GM12878 (cell line): ENCODE results near the gene JAKMIP1. TPM values are rescaled to one million over a fixed set of nuclear protein-coding genes. Genes with fewer than 3 reads are reported as not detected.

Source experiments
- ATAC-seq: fragments of 200-7000 bp; cut with Tn5 transposase; 3 replicates; pipeline ENCODE4 v1.9.1; 2020; ENCODE audit warnings: mild to moderate bottlenecking, moderate library complexity
- BruUV-seq: library from RNA; stranded (reverse); fragments of 400-500 nt; replicated peaks from 2 replicates; lab custom pipeline; 2021; lab: Mats Ljungman, UMichigan
- CTCF ChIA-PET: fragments of 300-600 bp; sonication (Branson Sonifier 250); formaldehyde crosslinking; extraction: SDS; loops from one replicate; lab custom pipeline; 2021; ENCODE audit warnings: inconsistent platforms; lab: Yijun Ruan, JAX
- POLR2A ChIA-PET: fragments of 350-600 bp; formaldehyde crosslinking; extraction: SDS; loops from one replicate; lab custom pipeline; 2021; ENCODE audit warnings: inconsistent platforms; lab: Charles Lee
- RAD21 ChIA-PET: fragments of 300-600 bp; sonication (Branson Sonifier 250); formaldehyde crosslinking; loops from one replicate; lab custom pipeline; 2023; ENCODE audit warnings: antibody characterized with exemption; ENCODE audit not compliant: unreplicated experiment; lab: Charles Lee
- SMC1A ChIA-PET: fragments of 300-600 bp; sonication (Branson Sonifier 250); formaldehyde crosslinking; loops from one replicate; lab custom pipeline; 2023; ENCODE audit not compliant: unreplicated experiment, uncharacterized antibody; lab: Charles Lee
- DNase-seq: peaks from one replicate; pipeline ENCODE4 v3.0.0-alpha.2; 2011; ENCODE audit warnings: low read depth, low spot score
- FAIRE-seq: peaks from 3 replicates; lab custom pipeline; 2011; peaks lifted over from hg19 to GRCh38; lab: Jason Lieb, UNC
- H2AFZ ChIP-seq: 2 replicates; pipeline ENCODE4 v1.6.0; 2011; ENCODE audit warnings: low read depth, low read length, control low read depth; ENCODE audit not compliant: control insufficient read depth
- H3K27ac ChIP-seq: 2 replicates; pipeline ENCODE4 v1.5.1; 2011; ENCODE audit warnings: control low read depth; ENCODE audit not compliant: control insufficient read depth, insufficient read depth
- H3K27me3 ChIP-seq, 2 experiments: replicated peaks in 1 of 2; 2 replicates each; pipeline versions ENCODE4 v1.6.0 to v1.6.1; 2011; ENCODE audit warnings: low read length in 1 of 2; ENCODE audit not compliant: control insufficient read depth in 2 of 2, insufficient read depth in 2 of 2
- H3K36me3 ChIP-seq, 2 experiments: 2 replicates each; pipeline ENCODE4 v1.5.1; 2011; ENCODE audit warnings: low read length in 1 of 2; ENCODE audit not compliant: control insufficient read depth in 2 of 2, insufficient read depth in 2 of 2
- H3K4me1 ChIP-seq: 2 replicates; pipeline ENCODE4 v1.6.1; 2011; ENCODE audit warnings: mild to moderate bottlenecking, low read length, moderate library complexity, mixed read lengths; ENCODE audit not compliant: control insufficient read depth, insufficient read depth
- H3K4me2 ChIP-seq: 2 replicates; pipeline ENCODE4 v1.6.0; 2011; ENCODE audit warnings: control low read depth; ENCODE audit not compliant: control insufficient read depth, insufficient read depth
- H3K4me3 ChIP-seq: fragments of 200-600 bp; sonication (generic); 2 replicates; pipeline ENCODE4 v1.5.1; 2016
- H3K79me2 ChIP-seq: 2 replicates; pipeline ENCODE4 v1.6.0; 2011; ENCODE audit warnings: low read length; ENCODE audit not compliant: control insufficient read depth, insufficient read depth
- H3K9ac ChIP-seq: 2 replicates; pipeline ENCODE4 v1.8.0; 2011; ENCODE audit warnings: low read length, control low read depth, mixed read lengths; ENCODE audit not compliant: control insufficient read depth, insufficient read depth
- H3K9me3 ChIP-seq: replicated peaks from 3 replicates; pipeline ENCODE4 v1.5.1; 2011; ENCODE audit warnings: mild to moderate bottlenecking, low read length; ENCODE audit not compliant: control insufficient read depth, insufficient read depth
- H4K20me1 ChIP-seq: 2 replicates; pipeline ENCODE4 v1.6.0; 2011; ENCODE audit not compliant: control insufficient read depth, insufficient read depth
- BRCA1 ChIP-seq: IDR thresholded peaks from 2 replicates; pipeline ENCODE4 v1.6.1; 2011; ENCODE audit warnings: low read depth, low read length, improper control_type of control experiment
- CEBPB ChIP-seq, 2 experiments: fragments of 150-350 bp in 1 of 2; IDR thresholded peaks; 2 replicates each; pipeline ENCODE4 v1.6.1; 2012 to 2014; ENCODE audit warnings: low read depth in 2 of 2, low read length in 2 of 2, borderline replicate concordance in 1 of 2, inconsistent platforms in 1 of 2
- E2F8 ChIP-seq: fragments of 450-650 bp; IDR thresholded peaks from 2 replicates; pipeline ENCODE4 v1.6.1; 2018; ENCODE audit warnings: mild to moderate bottlenecking, low read depth, moderate library complexity; ENCODE audit not compliant: partially characterized antibody
- JUNB ChIP-seq: IDR thresholded peaks from 2 replicates; pipeline ENCODE4 v1.6.1; 2016; ENCODE audit warnings: antibody characterized with exemption, mild to moderate bottlenecking
- MAX ChIP-seq: IDR thresholded peaks from 2 replicates; pipeline ENCODE4 v1.6.1; 2012; ENCODE audit warnings: low read depth, low read length, improper control_type of control experiment
- NR2C2 ChIP-seq: IDR thresholded peaks from 2 replicates; pipeline ENCODE4 v1.6.1; 2011; ENCODE audit warnings: borderline replicate concordance, low read depth; ENCODE audit not compliant: control insufficient read depth, insufficient read length
- RBBP5 ChIP-seq: fragments of 200-600 bp; sonication (generic); conservative IDR thresholded peaks from 2 replicates; pipeline ENCODE4 v1.6.1; 2016
- SIN3A ChIP-seq: IDR thresholded peaks from 2 replicates; pipeline ENCODE4 v1.6.1; 2012; ENCODE audit warnings: low read depth, low read length, improper control_type of control experiment
- SKIL ChIP-seq: fragments of 450-650 bp; IDR thresholded peaks from 2 replicates; pipeline ENCODE4 v1.6.1; 2017; ENCODE audit warnings: mild to moderate bottlenecking, low read depth, inconsistent platforms; ENCODE audit not compliant: poor library complexity, severe bottlenecking
- STAT3 ChIP-seq: IDR thresholded peaks from 2 replicates; pipeline ENCODE4 v1.6.1; 2011; ENCODE audit warnings: low read depth, low read length, improper control_type of control experiment
- SUZ12 ChIP-seq: fragments of 200-600 bp; sonication (generic); IDR thresholded peaks from one replicate; pipeline ENCODE4 v1.6.1; 2018; ENCODE audit warnings: antibody characterized with exemption, mild to moderate bottlenecking; ENCODE audit not compliant: unreplicated experiment
- WRNIP1 ChIP-seq: IDR thresholded peaks from 2 replicates; pipeline ENCODE4 v1.6.1; 2011; ENCODE audit warnings: low read depth, low read length, improper control_type of control experiment, borderline replicate concordance
- WGBS: methylation state at CpG from one replicate; pipeline ENCODE4 v1.1.6; 2016; ENCODE audit warnings: low lambda C conversion rate; ENCODE audit not compliant: insufficient replicate concordance, insufficient coverage; ENCODE audit errors: missing lambda C conversion rate; 5-methylcytosine and 5-hydroxymethylcytosine counted together
- in situ Hi-C: fragments of 300-500 bp; cut with MboI; formaldehyde crosslinking; loops from 9 replicates; pipeline ENCODE4 v1.14.3; 2018; ENCODE audit warnings: mixed read lengths
- intact Hi-C: fragments of 100-400 bp; cut with micrococcal nuclease; formaldehyde crosslinking; loops from one replicate; pipeline ENCODE4 v1.14.2; 2022; ENCODE audit not compliant: unreplicated experiment
- polyA plus RNA-seq, 11 experiments: library from polyadenylated mRNA; depleted of rRNA in 4 of 11; unstranded in 6 of 11; stranded (reverse) in 5 of 11; fragments of >200 nt; fragmentation: Nextera tagmentation in 4 of 11; fragmentation: Illumina TruSeq in 1 of 11; extraction: Ambion mirVana in 4 of 11; extraction: Trizol in 1 of 11; gene quantifications; 1 replicate in 1 of 11; 2 replicates in 10 of 11; pipeline versions ENCODE4 v1.2.1 to v1.2.3, GENCODE V29; 2011 to 2016; ENCODE audit warnings: inconsistent platforms in 2 of 11, missing spikeins in 2 of 11, low read depth in 1 of 11
- total RNA-seq, 4 experiments: library from RNA; depleted of rRNA in 3 of 4; stranded (reverse); fragments of >200 nt in 3 of 4; fragmentation: Illumina TruSeq in 1 of 4; extraction: Trizol in 1 of 4; gene quantifications; 2 replicates each; pipeline versions ENCODE4 v1.2.1 to v1.2.3, GENCODE V29; 2013 to 2021

Gene JAKMIP1
- total and polyA plus RNA-seq, 10 of the 15 experiments (the other 5 are each of a cell fraction or from before 2014, with no cell fraction given), result 0.52 to 16.7 (median 12.3) TPM

- TF ChIP-seq NR2C2, result no peak
Measured at GRCh38 chr4:6125103-6125651, 75.2 kb downstream of the JAKMIP1 start (continued).

- no TSS peak for BruUV-seq
Measured at GRCh38 chr4:6124386-6125102, 75.8 kb downstream of the JAKMIP1 start.

More at GRCh38 chr4:6124386-6125102, 75.8 kb downstream of the JAKMIP1 start:
- TF ChIP-seq SUZ12, result no peak
- no peak for TF ChIP-seq BRCA1
- TF ChIP-seq CEBPB (IDR thresholded peaks at IDR 0.05; ENCODE audit: borderline replicate concordance in 1 of 2, low read depth in 2 of 2, low read length in 2 of 2), result no peak
- TF ChIP-seq E2F8, result no peak
- TF ChIP-seq STAT3, result no peak
- no peak for TF ChIP-seq JUNB
- TF ChIP-seq RBBP5, result no peak
- no peak for TF ChIP-seq WRNIP1
- no peak for TF ChIP-seq SKIL
- TF ChIP-seq MAX, result no peak
- TF ChIP-seq SIN3A, result no peak
- ChIA-PET POLR2A (no interaction called here), SMC1A (no interaction called here), RAD21 (no interaction called here), CTCF (no interaction called here)
- in situ Hi-C loops, result no loop called here
- no peaks in the 10 kb centered on the region for H4K20me1 ChIP-seq
- ATAC-seq, result no peak
- H3K4me2 ChIP-seq, result no peak overlapping the region
- H3K4me1 ChIP-seq, result no peaks in the 10 kb centered on the region
- H3K9me3 ChIP-seq, result no peaks in the 10 kb centered on the region
- FAIRE-seq, result no peak
- intact Hi-C loops, result no loop called here
- H3K27me3 ChIP-seq, result no peaks in the 10 kb centered on the region
- H3K27ac ChIP-seq, result no peak overlapping the region
- H3K36me3 ChIP-seq, result no peaks in the 10 kb centered on the region
- H2AFZ ChIP-seq, result no peak overlapping the region
- no peaks in the 10 kb centered on the region for H3K79me2 ChIP-seq
- no peak for DNase-seq
- H3K9ac ChIP-seq, result no peak overlapping the region
- H3K4me3 ChIP-seq, result no peak overlapping the region
- WGBS, result 70% methylated on average over 6 of the region's 6 CpGs
